HG03521 (cell line): ENCODE data around the gene SLC2A4.
"Not testable (repeated sequence)": the region's sequence is repeated elsewhere in the genome, so short reads cannot be mapped to it uniquely, and the experiment has no call there.

Experiments
- ATAC-seq: cut with Tn5 transposase; IDR thresholded peaks from one replicate; pipeline ENCODE4 v1.9.1; 2021; ENCODE audit warnings: mild to moderate bottlenecking, moderate library complexity; ENCODE audit not compliant: unreplicated experiment

Gene SLC2A4

DNA sequence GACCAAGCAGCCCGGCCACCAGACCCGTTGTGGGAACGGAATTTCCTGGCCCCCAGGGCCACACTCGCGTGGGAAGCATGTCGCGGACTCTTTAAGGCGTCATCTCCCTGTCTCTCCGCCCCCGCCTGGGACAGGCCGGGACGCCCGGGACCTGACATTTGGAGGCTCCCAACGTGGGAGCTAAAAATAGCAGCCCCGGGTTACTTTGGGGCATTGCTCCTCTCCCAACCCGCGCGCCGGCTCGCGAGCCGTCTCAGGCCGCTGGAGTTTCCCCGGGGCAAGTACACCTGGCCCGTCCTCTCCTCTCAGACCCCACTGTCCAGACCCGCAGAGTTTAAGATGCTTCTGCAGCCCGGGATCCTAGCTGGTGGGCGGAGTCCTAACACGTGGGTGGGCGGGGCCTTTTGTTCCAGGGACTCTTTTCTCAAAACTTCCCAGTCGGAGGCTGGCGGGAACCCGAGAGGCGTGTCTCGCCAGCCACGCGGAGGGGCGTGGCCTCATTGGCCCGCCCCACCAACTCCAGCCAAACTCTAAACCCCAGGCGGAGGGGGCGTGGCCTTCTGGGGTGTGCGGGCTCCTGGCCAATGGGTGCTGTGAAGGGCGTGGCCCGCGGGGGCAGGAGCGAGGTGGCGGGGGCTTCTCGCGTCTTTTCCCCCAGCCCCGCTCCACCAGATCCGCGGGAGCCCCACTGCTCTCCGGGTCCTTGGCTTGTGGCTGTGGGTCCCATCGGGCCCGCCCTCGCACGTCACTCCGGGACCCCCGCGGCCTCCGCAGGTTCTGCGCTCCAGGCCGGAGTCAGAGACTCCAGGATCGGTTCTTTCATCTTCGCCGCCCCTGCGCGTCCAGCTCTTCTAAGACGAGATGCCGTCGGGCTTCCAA lies at the start of gene SLC2A4:
Gene SLC2A4, plus strand, starts transcription at position 645 of the 879 bp plus-strand sequence. Its CDS starts 217 bp downstream, at position 862.
- peak; percentile 51 for ATAC-seq

DNA sequence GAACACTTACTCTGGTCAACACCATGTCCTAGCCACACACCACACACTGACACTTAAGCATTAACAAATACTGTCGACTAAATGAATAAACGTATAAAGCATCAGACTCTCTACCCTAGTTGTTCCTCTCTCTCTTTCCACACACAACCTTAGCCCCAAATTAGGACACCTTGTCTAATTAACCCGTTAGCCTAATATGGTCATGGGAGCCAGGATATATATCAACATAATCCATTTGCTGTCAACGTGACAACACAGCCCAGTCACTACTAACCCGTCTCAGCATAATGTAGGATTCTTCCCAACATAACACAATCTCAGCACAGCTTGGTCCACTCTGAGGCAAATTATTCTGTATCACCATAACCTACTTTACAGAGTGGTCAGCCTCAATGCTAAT lies 49.4 kb upstream of the SLC2A4 start:
- ATAC-seq = no peak

DNA sequence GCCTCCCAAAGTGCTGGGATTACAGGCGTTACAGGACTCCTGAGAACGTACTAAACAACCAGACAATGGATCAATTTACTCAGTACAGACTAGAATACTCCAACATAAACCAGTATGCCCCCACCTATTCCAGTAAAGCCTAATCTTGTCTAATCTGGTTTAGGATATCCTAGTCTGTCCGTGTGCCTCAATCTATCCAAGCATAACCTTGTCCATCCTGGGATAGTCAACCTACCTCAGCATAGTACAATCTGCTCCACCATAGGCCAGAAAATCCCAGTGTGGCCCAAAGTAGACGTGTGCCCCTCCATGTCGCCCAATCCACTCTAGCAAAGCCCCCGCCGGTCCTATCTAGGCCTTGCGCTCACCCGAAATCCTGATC lies 47.8 kb upstream of the SLC2A4 start:
- no peak for ATAC-seq

DNA sequence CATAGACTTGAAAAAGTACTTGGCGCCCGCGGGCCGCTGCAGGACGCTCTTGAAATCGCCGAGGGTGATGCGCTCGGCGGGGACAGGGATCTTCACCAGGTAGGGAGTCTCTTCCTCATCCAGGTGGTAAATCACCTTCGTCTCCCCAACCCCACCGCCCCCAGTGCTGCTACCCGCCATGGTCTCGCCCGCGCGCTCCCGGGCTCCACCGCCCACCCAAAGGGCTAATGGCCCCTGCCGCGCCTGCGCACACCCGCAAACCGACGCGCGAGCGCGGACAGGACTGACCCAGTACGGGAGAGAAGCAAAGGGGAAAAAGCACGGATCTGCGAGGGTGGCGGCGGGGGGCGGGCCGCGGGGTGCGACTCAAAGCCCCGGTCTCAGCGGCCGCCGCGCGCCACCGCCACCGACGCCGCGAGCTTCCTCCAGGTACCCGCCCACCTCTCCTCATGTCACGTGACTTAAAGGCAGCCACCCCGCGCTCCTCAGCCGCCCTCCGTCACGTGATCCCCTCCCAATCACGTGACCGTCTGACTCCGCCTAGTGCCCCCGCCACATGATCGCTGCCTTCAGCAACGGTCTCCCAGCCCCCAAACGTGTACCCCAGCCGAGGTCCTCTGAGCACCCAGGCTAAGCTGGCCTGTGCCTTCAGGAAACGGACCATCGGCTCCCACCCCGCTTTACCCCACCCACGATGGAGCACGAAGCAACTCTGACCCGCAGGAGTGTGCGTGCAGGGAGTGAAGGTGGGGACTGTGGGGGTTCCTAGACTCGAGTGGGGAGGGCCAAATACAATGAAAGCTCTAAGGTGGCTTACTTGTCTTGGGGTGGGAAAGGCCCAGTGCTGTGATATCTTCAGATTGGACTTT lies 47.2 kb upstream of the SLC2A4 start, which contains the start of gene DVL2:
Gene DVL2, minus strand, starts transcription at position 435 of the 869 bp plus-strand sequence. Its CDS starts 255 bp downstream, at position 180.
- peak; percentile 49 for ATAC-seq

DNA sequence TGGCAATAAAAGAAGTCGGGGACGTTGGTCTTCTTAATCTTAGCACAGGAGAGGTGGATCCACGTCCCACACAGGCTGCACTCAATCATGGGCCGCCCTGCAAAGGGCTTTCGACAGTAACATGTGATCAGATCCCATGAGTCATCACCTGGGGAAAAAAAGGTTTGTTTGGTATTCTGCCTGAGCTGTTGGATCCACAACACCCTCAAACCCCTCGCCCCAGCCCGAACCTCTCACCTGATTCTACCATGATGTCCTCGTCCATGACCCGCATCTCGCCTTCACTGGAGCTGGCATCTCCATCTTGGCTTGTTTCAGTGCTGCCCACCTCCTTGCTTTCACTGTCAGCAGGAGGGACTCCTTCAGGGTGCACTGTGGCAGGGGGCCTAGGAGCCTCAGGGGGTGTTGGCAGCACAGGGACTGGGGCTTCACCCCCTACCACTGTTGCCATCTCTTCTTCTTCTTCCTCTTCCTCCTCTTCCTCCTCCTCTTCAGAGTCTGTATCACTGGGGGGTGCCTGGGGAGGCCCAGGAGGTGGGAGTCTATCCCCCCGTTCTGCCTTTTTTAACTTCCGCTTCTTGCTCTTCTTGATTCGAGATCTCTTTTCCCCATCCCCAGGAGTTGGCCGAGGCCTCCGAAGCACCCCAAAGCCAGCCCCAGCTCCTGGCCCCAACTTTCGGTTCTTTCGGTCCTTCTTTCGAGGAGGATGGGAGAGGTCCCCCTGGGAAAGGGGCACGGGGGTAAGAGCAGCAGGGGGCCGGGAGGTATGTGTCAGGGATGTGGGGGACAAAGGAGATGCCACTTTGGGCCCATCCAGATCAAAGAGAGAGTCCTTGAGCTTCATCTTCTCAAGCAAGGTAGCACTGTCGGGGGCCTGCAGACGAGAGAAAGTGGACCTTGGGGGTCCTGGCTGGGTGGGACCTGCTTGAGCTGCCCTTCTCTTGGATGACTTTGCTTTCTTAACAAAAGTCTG lies 45.5 kb upstream of the SLC2A4 start:
- ATAC-seq = no peak

DNA sequence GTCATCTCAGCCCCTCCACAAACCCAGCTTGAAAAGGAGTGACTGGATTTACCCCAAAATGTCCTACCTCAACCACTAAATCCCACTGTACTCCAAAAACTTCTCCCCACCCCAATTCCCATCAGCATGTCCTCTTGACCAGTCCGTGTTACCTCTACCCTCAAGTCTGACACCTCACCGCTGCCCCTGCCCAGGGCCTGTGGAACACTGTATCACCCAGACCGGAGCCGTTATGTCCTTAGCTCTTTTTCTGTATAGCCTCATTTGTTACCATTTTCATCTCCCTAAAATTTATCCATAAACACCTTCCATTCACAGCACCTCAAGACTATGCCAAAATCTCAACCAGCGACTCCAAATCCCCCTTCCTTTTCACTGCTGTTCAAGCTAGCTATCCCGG lies 44.7 kb upstream of the SLC2A4 start:
- no peak for ATAC-seq

DNA sequence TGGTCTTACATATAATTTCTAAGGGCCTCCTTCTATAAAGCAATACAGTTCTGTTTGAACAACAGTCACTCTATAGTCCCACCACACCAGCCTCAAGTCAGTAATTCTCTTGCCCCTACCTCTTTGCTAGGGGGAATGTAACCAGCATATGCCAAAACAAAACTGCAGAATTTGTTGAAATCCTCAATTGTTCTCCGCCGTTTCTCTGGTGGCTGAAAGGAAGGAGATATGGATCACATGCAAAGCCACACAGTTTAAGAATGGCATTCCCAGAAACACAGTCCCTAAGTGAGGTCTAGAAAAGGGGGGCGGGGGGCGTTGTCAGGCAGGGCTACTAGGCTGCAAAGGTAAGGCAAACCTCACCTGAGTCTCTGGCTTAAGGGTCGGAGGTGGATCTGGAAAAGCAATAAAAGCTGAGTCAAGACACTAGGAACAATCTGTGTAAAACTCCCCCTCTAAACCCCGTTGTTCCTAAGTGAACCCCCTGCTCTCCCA lies 44.2 kb upstream of the SLC2A4 start:
- no peak for ATAC-seq

DNA sequence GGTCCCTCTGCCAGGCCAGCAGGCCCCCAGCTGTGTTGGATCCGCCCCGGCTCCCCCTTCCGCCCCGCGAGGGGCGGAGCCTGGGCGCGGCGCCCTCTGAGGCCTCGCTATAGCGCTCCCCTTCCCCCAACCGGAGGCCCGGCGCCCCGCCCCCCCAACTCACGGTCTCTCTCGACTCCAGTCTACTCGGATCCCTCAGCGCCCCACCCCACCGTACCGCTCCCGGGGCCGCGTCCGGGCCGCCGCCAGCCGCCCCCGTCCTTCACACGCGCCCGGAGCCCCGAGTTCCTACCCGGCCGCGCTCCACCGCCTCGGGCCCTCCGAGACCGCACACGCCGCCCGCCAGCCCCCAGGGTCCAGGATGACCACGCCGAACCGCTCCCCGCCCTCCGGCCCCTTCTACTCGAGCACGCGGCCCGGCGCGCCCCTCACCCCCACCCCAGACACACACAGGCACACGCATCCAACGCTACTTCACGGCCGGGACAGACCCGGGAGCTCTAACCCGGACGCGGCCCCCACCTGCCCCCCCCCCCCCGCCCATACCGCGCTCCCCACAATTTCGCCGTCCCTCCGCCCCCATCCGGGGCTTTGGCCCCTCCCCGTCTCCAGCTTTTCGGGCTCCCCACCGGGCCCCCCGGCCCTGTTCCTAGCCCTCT lies 43.6 kb upstream of the SLC2A4 start:
- ATAC-seq = no peak

DNA sequence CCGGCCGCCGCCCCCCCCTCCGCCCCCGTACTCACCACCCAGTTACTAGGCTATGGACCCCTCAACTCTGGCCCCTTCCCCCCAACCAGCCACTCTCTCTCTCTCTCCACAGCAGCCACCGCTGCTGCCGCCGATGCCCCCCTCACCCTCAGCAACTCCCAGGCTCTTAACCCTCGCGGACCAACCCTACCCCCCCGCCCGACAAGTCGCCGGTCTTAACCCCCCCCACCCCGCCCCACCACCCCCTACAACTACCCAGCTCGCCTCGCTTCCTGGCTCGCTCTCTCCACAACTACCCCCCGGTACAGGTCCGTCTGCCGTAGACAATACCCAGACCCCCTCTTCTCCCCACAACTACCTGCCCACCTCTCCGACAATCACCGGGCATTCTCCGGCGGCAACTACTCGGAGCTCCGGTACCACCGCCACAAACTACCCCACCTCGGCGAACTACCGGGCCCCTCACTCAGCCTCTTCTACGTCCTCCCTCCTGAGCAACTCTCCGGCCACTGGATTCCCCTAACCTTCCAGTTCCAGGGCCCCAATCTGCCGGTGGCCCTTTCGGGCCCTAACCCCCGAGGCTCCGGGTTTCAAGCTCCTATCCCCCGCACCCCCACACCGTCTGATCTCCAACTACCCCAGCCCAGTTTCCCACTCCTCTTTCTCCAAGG lies 43.0 kb upstream of the SLC2A4 start:
- no peak for ATAC-seq

DNA sequence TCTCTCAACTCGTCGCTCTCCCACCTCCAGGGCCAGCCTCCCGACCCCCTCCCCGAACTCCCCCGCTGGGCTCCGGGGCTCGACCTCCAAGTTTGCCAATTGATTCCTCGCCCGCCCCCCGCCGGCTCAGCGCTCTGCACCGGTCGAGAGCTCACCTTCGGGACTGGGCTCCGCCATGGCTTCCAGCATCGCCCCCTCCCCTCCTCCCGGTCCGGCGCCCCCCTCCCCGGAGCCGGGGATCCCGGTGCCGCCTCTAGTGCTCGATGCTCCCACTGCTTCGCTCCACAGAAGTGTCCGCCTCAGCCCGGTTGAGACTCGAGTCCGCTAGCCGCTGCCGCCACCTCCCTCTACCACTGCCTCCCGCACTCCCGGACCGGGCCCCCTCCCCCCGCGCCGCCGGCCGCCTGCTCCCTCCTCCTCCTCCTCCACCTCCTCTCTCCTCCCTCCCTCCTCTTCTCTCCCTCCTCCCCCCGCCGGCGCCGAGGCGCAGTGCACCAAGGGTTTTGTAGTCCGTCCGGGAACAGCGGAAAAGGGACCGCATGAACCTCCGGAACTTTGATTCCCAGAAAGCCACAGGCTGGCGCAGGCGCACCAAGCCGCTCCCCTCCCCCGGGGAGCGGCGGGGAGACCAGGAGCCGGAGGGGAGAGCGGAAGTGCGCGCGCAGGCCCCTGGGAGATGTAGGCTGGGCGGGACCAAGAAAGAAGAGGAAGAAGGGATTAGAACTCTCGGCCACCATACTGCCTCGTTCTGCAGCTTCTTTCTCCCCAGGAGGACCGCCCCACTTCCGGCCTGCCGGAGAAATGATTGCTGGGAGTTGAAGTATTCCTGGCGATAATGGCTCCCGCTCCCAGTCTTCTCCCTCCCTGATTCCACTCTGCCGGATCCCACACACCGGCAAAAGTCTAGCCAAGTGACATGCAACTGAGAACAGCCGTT lies 42.2 kb upstream of the SLC2A4 start, which contains the start of gene PHF23:
Gene PHF23, minus strand, starts transcription at position 367 of the 937 bp plus-strand sequence. Its CDS starts 178 bp downstream, at position 189.
- ATAC-seq = peak; percentile 46

DNA sequence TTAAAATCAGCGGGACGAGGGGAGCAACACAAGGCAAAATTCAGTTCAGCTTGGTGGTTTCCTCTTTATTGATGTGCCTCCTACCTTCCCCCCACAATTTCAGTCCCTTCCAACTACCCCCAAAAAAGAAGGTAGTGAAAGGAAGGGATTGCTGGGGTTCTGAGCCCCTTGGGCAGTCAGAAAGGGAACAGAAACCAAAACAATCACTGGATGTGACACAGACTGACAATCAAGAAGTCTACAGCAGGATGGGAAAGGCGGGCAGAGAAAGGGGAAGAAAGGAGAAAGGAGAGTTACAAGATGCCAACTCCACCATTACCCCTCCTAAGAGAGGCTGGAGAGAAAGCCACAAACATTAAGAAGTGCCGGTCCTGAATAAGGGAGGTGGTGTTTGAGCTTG lies 41.1 kb upstream of the SLC2A4 start:
- no peak for ATAC-seq

DNA sequence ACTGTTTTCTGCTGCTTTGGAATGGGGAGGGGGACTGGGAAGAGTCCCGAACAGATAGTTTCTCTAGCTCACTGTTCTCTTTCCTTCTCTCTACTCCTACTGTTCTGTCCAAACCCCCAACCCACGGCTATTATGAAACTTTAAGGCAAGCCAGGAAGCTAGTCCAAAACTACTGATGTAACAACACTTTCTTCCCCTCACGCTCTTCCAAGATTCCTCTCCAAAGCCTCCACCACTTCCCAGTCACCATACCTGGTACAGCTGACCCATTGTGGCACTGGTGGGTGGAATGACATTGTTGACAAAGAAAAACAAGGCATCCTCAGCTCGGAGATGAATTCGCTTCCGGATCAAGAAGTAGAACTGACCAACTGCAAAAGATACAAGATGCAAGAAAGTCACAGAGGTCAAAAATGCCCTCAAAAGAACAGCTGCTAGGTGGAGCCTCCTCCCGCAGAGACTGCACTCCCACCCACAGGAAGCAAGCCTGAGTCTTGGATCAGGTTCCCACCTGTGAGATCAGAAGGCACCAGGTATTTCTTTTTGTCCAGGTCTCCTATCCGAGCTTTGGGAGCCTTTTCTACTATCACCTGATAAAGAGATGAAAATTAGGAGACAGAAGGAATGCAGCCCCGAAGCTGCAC lies 40.3 kb upstream of the SLC2A4 start:
- ATAC-seq = no peak

DNA sequence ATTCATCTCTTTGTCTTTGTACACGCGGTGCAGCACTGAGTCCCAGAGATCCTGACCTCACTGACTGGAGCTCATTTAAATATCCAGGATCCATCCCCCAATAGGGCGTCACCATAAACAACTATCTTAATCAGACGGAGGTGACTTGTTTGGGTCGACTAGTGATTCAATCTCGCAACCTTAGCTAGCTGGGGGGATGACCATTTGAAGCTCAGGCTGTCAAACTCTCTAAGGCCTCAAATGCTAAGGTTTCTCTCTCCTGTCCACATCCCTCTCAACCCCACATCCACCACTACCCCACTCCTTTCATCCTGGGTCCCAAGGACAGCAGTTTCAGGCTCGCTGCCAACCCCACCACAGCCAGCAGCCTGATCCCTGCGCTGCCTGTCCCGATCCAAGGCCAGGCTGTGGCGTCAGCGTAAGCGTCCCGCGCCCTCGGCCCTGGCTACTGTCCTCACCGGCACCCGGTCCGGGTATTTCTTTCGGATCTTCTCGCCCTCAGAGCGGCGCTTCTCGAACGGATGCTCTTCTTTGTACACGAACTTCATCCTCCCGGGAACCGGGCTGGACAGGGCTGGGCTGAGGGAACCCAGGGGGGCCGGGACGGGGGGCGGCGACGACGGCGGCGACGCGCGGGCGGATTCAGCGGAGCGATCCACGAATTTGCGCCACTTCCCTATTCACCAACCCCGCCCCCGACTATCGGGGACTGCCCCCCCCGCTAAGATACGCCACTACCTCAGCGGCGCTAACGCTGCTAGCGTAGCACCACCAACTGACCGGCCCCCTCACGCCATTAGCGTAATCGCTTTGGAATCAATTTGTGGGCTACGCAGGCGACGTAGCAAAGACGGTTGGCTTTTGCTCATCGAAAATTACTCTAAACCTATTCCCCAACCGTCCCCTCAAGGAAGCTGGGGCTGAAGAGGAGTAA lies 39.5 kb upstream of the SLC2A4 start, which contains the start of gene GABARAP:
Gene GABARAP, minus strand, starts transcription at position 667 of the 934 bp plus-strand sequence. Its CDS starts 119 bp downstream, at position 548.
- peak; percentile 26 for ATAC-seq

DNA sequence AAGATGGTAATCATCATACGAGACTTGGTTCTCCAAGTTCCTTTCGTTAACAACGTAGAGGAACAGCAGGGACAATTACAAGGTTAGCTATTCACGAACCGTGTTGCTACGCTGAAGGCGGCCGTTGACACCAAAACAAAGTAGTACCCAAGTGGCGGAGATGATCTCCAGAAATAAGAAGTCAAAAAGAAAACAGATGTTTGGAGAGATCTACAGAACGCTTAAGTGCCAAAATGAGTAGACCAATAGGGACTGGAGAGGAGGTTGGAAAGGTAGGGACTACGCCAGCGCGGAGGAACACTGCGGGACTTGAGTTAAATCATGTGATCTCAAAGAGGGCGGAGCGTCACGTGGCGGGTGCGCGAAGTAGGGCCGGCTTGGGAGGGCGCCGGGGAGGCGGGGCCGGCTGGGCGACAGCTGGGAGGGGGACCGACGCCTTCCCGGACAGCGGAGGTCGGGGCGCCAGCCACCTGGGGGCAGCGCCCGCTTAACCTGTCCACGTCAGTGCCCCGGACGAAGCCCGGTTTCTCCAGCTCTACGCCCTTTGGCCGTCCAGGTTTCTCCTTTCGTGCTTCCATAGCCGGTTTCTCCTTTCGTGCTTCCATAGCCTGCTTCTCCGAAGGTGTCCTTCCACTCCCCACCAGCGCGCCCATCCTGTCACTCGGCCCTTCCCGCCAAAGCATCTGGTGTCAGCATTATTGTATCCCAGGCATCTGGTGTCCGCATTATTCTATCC lies 38.6 kb upstream of the SLC2A4 start:
- ATAC-seq = peak; percentile 32

DNA sequence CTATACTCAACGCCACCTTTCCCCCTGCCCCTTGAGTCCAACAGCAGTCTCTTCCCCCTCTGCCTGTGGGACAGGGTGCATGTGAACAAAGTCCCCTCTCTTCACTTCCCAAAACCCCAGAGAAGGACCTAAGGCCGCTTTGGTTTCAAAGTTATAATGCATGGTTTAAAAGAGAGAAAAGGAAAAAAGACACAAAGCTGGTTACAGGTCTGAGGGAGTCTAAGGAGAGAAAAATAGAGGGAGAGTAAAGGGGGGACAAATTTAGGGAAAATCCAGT lies 38.1 kb upstream of the SLC2A4 start:
- ATAC-seq = no peak

DNA sequence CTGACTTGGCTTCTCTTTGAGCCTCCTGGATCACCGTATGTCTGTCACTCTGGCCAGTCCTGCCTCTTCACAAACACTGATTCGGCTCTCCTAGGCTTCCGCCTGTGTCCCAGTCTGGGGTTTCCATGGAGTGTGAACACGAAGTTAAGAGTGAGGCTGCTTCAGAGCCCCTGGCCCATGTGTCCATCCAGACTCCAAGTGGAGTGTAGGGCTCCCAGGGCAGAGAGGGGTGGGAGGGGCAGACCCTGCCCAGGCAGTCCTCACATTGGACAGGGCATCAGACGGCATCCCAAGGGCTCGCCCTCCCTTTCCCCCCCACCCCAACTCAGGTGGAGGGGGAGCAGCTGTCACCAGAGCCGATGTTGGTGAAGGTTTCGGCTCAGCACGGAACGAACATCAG lies 37.7 kb upstream of the SLC2A4 start:
- not testable (repeated sequence) for ATAC-seq
